Lung (tissue), 16 donors: ENCODE measurements around the gene ZYX. TPM values are rescaled to one million over a fixed set of nuclear protein-coding genes. Genes with fewer than 3 reads are reported as not detected.
A peak's percentile ranks its signal among the peaks of the same experiment; 100 is the strongest.

Experiments used
- ATAC-seq: fragments of 200-7000 bp; cut with Tn5 transposase; one replicate; pipeline ENCODE4 v1.9.1; 2020; ENCODE audit warnings: moderate number of reproducible peaks; ENCODE audit not compliant: insufficient read depth, low FRiP score
- DNase-seq, 3 donors: peaks; one replicate each; pipeline ENCODE4 v3.0.0-alpha.2; 2013 to 2017
- H3K27ac ChIP-seq, 2 donors: one replicate each; pipeline ENCODE4 v1.5.1; 2013; ENCODE audit warnings: mild to moderate bottlenecking in 2 of 2, moderate library complexity in 2 of 2, control low read depth in 1 of 2, inconsistent platforms in 1 of 2, low read depth in 1 of 2, low read length in 1 of 2
- H3K27me3 ChIP-seq, 3 donors: one replicate each; pipeline ENCODE4 v1.5.1; 2013; ENCODE audit warnings: low read length in 2 of 3; ENCODE audit not compliant: control insufficient read depth in 3 of 3, insufficient read depth in 3 of 3
- H3K36me3 ChIP-seq, 4 donors: one replicate each; pipeline ENCODE4 v1.5.1; 2013; ENCODE audit warnings: low read length in 4 of 4, mild to moderate bottlenecking in 1 of 4, moderate library complexity in 1 of 4; ENCODE audit not compliant: control insufficient read depth in 4 of 4, insufficient read depth in 4 of 4
- H3K4me1 ChIP-seq, 5 donors: one replicate each; pipeline ENCODE4 v1.5.1; 2013; ENCODE audit warnings: low read length in 5 of 5, mild to moderate bottlenecking in 2 of 5, moderate library complexity in 1 of 5; ENCODE audit not compliant: control insufficient read depth in 5 of 5, insufficient read depth in 5 of 5
- H3K4me3 ChIP-seq: one replicate; pipeline ENCODE4 v1.5.1; 2013; ENCODE audit warnings: mild to moderate bottlenecking, control low read depth, moderate library complexity
- H3K9ac ChIP-seq, 2 donors: one replicate each; pipeline ENCODE4 v1.5.1; 2013; ENCODE audit warnings: low read length in 2 of 2, control low read depth in 1 of 2; ENCODE audit not compliant: insufficient read depth in 1 of 2
- H3K9me3 ChIP-seq, 4 donors: one replicate each; pipeline ENCODE4 v1.5.1; 2013; ENCODE audit warnings: low read length in 3 of 4, mild to moderate bottlenecking in 1 of 4, moderate library complexity in 1 of 4; ENCODE audit not compliant: control insufficient read depth in 4 of 4, insufficient read depth in 3 of 4
- CTCF ChIP-seq: IDR thresholded peaks from 2 replicates; pipeline ENCODE4 v1.5.1; 2012; ENCODE audit warnings: mild to moderate bottlenecking; ENCODE audit errors: control extremely low read depth, extremely low read depth
- WGBS, 2 donors: extraction: QIAGEN DNeasy Blood & Tissue Kit; methylation state at CpG; one replicate each; pipeline ENCODE4 v1.1.7; 2013; 5-methylcytosine and 5-hydroxymethylcytosine counted together
- long read RNA-seq, 5 donors: transcript quantifications; one replicate each; lab custom pipeline, GENCODE V29; 2026
- polyA plus RNA-seq, 2 donors: library from polyadenylated mRNA; stranded (reverse); fragments of 200-250 nt; gene quantifications; one replicate each; pipeline ENCODE4 v1.2.1, GENCODE V29; 2013
- total RNA-seq, 2 donors: library from RNA; depleted of rRNA in 1 of 2; stranded (reverse); fragments of >200 nt in 1 of 2; gene quantifications; one replicate each; pipeline ENCODE4 v1.2.1, GENCODE V29; 2014 to 2021
- donor health status: control.
- donor health status: control.
- donor health status: Bipolar disorder and iron deficiency.
- donor health status: healthy.
- donor health status: DM: yes; HTN: yes; CAD: no.

The ZYX gene
- total RNA-seq (100 to 1,000 TPM; 100 to 310 TPM), polyA plus RNA-seq (100 to 1,000 TPM in 1 of 2 donors, 10 to 100 TPM in 1; 98.9 to 266 TPM)
- long read RNA-seq, donor 1, transcript ZYX-201 (10 exons, 2,493 nt): major isoform, 16 of 257 reads
- long read RNA-seq, donor 1, partial matches to known transcripts: 207 of 257 reads
- long read RNA-seq, donor 1, other reads (novel, unspliced or antisense): 32 of 257 reads
- long read RNA-seq, donor 2, partial matches to known transcripts: 81 of 86 reads
- long read RNA-seq, donor 2, other reads (novel, unspliced or antisense): 5 of 86 reads
- long read RNA-seq, donor 3, transcript ZYX-201 (10 exons, 2,493 nt): major isoform, 5 of 84 reads
- long read RNA-seq, donor 3, partial matches to known transcripts: 64 of 84 reads
- long read RNA-seq, donor 3, other reads (novel, unspliced or antisense): 15 of 84 reads
- long read RNA-seq, donor 4, partial matches to known transcripts: 58 of 91 reads
- long read RNA-seq, donor 4, other reads (novel, unspliced or antisense): 31 of 91 reads
- long read RNA-seq, donor 5, transcript ZYX-201 (10 exons, 2,493 nt): major isoform, 13 of 197 reads
- long read RNA-seq, donor 5, partial matches to known transcripts: 138 of 197 reads
- long read RNA-seq, donor 5, other reads (novel, unspliced or antisense): 42 of 197 reads

GRCh38 chr7:143380646-143381426 lies at the start of gene ZYX:
TSS of gene ZYX (plus strand) at chr7:143381345. CDS start at chr7:143381572, 227 bp downstream.
- ATAC-seq (peak; percentile 85), DNase-seq (peak; percentile 96 to 97 (median 97))
- no peak for TF ChIP-seq CTCF
- no peaks in the 10 kb centered on the region for H3K9me3 ChIP-seq
- H3K27me3 ChIP-seq: no peaks in the 10 kb centered on the region
- WGBS, 2 donors: 0 to 1% methylated on average over 50 to 72 of the region's 72 CpGs
- H3K36me3 ChIP-seq: peaks cover 0 to 23% (median 13%) of the 10 kb centered on the region in 4 donors
- peak within 1 kb of the TSS; percentile 75 to 86 for H3K9ac ChIP-seq
- H3K27ac ChIP-seq: peak within 1 kb of the TSS; percentile 99
- H3K4me1 ChIP-seq: peaks cover 15 to 48% (median 26%) of the 10 kb centered on the region in 5 donors
- H3K4me3 ChIP-seq: peak within 1 kb of the TSS; percentile 81

GRCh38 chr7:143334244-143334643 lies 46.9 kb upstream of the ZYX start:
- no peak for TF ChIP-seq CTCF
- H3K36me3 ChIP-seq: no peaks in the 10 kb centered on the region

GRCh38 chr7:143337216-143337615 lies 43.9 kb upstream of the ZYX start:
- no peak for ATAC-seq
- Histone ChIP-seq H3K9ac (no peak overlapping the region), H3K27ac (no peak overlapping the region), H3K9me3 (peaks cover 0 to 3% (median 0%) of the 10 kb centered on the region in 4 donors), H3K4me3 (no peak overlapping the region), H3K36me3 (no peaks in the 10 kb centered on the region), H3K4me1 (no peaks in the 10 kb centered on the region), H3K27me3 (peaks cover 0 to 6% (median 0%) of the 10 kb centered on the region in 3 donors)
- DNase-seq: no peak
- no peak for TF ChIP-seq CTCF
- 82 to 84% methylated on average over 3 of the region's 3 CpGs for WGBS, 2 donors

More at GRCh38 chr7:143334244-143334643, 46.9 kb upstream of the ZYX start:
- no peak for ATAC-seq
- WGBS, 2 donors: 45 to 69% methylated on average over 1 of the region's 1 CpG
- H3K27me3 ChIP-seq: no peaks in the 10 kb centered on the region
- DNase-seq: no peak
- no peaks in the 10 kb centered on the region for H3K9me3 ChIP-seq
- H3K4me3 ChIP-seq: no peak overlapping the region
- H3K27ac ChIP-seq: no peak overlapping the region
- no peak overlapping the region for H3K9ac ChIP-seq
- no peaks in the 10 kb centered on the region for H3K4me1 ChIP-seq
